GM19328 (cell line): ENCODE measurements around the gene NEXMIF.
"Not testable (repeated sequence)": the region's sequence is repeated elsewhere in the genome, so short reads cannot be mapped to it uniquely, and the experiment has no call there.

Experiments
- ATAC-seq: cut with Tn5 transposase; IDR thresholded peaks from one replicate; pipeline ENCODE4 v1.9.1; 2021; ENCODE audit warnings: mild to moderate bottlenecking, moderate library complexity; ENCODE audit not compliant: unreplicated experiment

The NEXMIF gene

GRCh38 chrX:74925225-74926088, at the start of gene NEXMIF:
NEXMIF (minus strand) TSS chrX:74925452.
- peak; percentile 63 for ATAC-seq

DNA sequence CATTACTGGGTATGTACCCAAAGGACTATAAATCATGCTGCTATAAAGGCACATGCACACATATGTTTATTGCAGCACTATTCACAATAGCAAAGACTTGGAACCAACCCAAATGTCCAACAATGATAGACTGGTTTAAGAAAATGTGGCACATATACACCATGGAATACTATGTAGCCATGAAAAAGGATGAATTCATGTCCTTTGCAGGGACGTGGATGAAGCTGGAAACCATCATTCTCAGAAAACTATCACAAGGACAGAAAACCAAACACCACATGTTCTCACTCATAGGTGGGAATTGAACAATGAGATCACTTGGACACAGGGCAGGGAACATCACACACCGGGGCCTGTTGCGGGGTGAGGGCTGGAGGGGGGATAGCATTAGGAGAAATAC, 36.7 kb upstream of the NEXMIF start:
- not testable (repeated sequence) for ATAC-seq

- no peak for ATAC-seq
These were observed 24.5 kb upstream of the NEXMIF start for GRCh38 chrX:74949717-74950116.

- ATAC-seq = no peak
These were observed 15.2 kb upstream of the NEXMIF start for GRCh38 chrX:74940414-74940813.

DNA sequence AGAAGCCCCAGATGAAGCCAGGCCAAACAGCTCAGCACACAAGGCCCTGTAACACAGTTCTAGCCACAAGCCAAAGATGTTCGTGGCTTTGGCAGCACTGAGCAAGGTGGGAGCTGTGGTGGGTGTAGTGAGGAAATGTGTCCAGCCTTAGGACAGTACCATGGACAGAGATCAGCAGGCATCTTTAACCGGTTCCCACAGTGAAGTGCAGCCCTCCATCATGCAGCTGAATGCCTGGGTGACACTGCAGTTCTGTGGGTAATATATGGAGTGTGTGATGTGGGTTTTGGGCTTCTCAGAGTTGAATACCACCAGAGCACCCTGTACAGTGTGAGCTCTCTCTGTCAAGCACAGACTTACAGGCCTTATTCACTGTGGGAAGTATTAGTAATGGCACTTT, 6.0 kb upstream of the NEXMIF start:
- ATAC-seq = no peak

GRCh38 chrX:74924449-74925224, 615 bp downstream of the NEXMIF start:
- ATAC-seq = peak; percentile 39

DNA sequence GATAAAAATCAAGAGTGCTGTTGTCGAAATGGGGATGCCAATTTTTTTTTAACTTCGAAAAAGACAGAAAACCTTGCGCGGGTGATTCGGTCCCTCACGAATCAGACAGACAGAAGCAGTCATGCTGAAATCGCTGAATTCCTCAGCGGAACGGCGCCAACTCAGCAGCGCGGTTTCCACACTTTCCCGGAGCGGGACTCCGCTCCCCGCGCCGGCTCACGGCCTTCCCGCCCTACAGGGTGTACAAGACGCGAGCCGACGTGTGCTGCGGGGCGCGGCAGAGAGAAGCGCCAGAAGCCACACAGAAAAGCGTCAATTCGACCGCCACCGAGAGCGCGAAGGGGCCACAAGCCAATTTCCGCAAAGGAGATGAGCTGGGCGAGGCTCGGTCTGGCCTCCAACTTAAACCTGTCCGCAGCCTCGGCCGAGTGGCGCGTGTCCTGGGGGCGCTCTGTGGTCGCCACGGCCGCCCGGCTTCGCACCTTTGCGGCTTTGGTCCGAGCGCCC, 1.3 kb downstream of the NEXMIF start:
- peak; percentile 12 for ATAC-seq

DNA sequence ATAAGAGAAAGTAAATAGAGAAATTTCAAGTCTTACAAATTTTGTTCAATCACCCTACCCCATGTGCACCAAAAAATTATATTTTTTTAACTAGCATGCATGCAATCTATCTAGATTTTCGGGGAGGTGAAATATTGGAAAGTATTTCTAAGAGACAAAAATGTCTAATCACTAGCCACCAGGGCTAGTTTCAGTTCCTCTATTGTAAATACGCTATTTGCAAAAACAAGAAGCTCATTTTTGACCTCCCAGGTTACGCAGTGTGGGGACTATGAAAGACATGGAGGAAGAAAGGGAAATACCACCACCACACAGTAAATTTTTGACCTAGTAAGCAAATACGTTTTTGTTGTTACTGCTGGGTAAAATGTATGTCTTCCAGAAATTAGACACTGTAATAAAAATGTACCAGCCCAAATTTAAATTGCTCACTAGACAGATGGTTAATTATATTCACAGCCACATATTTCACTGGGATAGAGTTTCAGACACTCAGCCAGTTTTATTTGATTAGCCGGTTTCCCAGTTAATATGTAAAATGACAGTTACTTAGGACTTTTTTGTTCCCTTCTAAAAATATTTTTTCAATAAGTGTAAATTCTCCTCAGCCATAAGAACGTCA, 2.2 kb downstream of the NEXMIF start:
- ATAC-seq = peak; percentile 52

- peak; percentile 63 for ATAC-seq
These were observed 13.8 kb downstream of the NEXMIF start for GRCh38 chrX:74911494-74911893.

DNA sequence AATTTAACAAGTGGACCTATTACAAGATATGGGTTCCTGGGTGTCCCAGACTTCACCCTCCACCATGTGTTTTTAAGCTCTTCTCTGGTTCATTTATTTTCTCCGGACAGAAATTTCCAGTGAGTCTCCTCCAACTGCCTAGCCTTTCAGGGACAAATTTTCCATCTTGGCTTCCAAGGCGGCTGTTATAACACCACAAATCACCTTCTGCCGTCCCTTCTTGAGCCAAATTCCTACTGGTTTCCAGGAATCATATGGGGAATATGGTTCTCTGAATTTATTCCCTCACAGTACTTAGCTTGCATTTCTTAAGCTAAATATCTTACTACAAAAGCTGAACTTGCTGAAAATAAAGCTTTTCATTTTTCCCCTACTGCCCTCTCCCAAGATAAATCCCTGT, 18.8 kb downstream of the NEXMIF start:
- ATAC-seq = no peak

DNA sequence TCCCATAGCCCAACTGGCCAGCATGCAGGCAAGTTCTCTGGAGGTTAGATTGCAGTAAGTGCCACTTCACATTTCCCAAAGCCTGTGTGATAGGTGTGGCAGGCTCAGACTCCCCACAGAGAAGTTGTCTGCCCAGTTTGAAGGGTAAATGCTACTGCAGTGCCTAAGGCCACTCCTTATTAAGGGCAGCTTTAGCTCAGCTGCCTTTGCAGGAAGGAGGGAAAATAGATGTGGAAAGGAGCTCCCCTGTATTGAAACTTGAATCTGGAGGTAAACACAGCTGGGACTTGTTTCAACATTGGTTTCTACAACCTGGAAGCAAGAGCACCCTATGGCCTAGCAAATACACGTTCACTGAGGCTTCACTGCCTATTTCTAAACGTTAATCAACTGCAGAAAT, 22.4 kb downstream of the NEXMIF start:
- ATAC-seq = no peak

DNA sequence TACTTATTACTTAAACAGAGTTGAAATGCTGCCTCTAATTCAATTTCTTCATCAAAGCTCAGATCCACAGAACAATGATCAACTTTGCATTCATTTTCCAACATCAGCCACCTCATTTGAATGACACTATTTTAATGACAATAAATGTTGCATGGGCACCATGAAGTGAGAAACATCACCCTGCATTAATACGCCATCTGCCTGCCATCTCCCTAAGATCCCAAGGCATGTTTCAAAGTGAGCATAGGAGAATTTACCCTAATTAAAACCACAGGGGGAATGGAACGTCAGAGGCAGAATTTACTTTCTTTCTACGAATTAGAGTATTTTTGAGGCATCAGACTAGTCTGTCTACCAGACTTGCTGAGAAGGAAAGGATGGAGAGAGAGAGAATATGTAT, 32.7 kb downstream of the NEXMIF start:
- ATAC-seq = no peak

DNA sequence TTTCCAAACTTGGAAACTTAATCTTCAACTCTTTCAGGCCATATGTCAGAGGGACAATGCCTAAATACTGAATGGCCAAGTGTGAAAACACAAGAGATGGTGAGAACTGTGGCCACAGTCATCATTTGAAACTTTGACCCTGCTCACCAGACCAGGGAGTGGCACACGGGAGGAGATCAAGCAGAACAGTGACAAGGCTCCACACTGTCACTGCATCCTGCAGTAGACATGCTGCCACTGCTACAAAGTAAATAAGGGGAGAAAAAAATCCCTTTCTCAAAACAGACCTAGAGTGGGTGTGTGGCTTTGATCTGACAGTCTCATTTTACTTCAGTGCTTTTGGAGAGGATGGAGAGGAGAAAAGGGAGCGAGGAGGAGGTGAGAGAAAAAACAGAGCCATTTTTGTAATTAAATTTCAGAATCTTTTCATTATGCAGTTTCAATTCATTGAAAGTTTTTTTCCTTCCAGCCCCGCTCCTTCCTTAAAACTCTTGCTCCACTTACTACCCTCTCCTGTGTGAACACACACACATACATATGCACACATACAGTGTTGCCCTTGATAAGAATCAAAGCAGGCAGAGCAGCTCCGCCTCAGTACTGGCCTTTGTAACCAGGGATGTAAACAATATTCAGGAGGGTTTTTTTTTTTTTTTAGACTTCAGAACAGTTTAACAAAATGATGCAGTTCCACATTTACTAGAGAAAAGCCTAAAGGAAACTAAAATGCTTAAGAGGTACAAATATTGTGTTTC, 34.4 kb downstream of the NEXMIF start:
- ATAC-seq = peak; percentile 84

- not testable (repeated sequence) for ATAC-seq
These were observed 42.9 kb downstream of the NEXMIF start for GRCh38 chrX:74882383-74882782.

GRCh38 chrX:74865725-74866124, 59.5 kb downstream of the NEXMIF start:
- ATAC-seq = no peak

- no peak for ATAC-seq
These were observed 72.0 kb downstream of the NEXMIF start for GRCh38 chrX:74853255-74853654.

GRCh38 chrX:74835566-74835965, 89.7 kb downstream of the NEXMIF start:
- no peak for ATAC-seq

GRCh38 chrX:74819797-74820196, 105.5 kb downstream of the NEXMIF start:
- not testable (repeated sequence) for ATAC-seq

GRCh38 chrX:74814681-74815080, 110.6 kb downstream of the NEXMIF start:
- no peak for ATAC-seq

- ATAC-seq = no peak
These were observed 120.7 kb downstream of the NEXMIF start for GRCh38 chrX:74804574-74804973.

DNA sequence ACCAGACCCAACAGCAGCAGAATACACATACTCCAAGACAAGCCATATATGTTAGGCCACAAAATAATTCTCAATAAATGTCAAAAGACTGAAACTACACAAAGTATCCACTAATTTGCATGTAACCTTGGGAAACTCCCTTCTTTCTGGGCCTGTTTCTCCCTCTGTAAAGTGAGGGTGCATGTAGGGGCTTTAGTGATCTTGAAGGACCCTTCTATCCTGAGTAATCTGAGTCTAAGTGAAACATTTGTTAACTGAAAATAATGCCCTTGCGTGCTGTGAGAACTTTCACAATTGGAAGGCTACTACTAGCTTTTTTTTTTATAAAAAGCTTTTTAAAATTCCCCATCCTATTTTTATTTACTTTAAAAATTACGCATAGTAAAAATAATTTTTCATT, 125.2 kb downstream of the NEXMIF start:
- no peak for ATAC-seq
